Glutamatergic neuron (in vitro differentiated cells): ENCODE measurements around the gene RTN4IP1. TPM values are rescaled to one million over a fixed set of nuclear protein-coding genes. Genes with fewer than 3 reads are reported as not detected.

ENCODE experiments used
- DNase-seq: peaks from one replicate; pipeline ENCODE4 v3.0.0; 2022
- H3K27ac Mint-ChIP-seq: one replicate; pipeline ENCODE4 v1.8.0; 2020; ENCODE audit warnings: mild to moderate bottlenecking, mixed read lengths, inconsistent platforms; ENCODE audit not compliant: unreplicated experiment
- H3K27me3 Mint-ChIP-seq: one replicate; pipeline ENCODE4 v1.8.0; 2020; ENCODE audit warnings: mild to moderate bottlenecking, moderate library complexity, mixed read lengths, inconsistent platforms; ENCODE audit not compliant: unreplicated experiment
- H3K36me3 Mint-ChIP-seq: one replicate; pipeline ENCODE4 v1.8.0; 2020; ENCODE audit warnings: mild to moderate bottlenecking, mixed read lengths, inconsistent platforms; ENCODE audit not compliant: unreplicated experiment
- H3K4me1 Mint-ChIP-seq: one replicate; pipeline ENCODE4 v1.8.0; 2020; ENCODE audit warnings: mild to moderate bottlenecking, low read depth, mixed read lengths, inconsistent platforms; ENCODE audit not compliant: unreplicated experiment
- H3K4me3 Mint-ChIP-seq: one replicate; pipeline ENCODE4 v1.8.0; 2020; ENCODE audit warnings: mild to moderate bottlenecking, mixed read lengths, inconsistent platforms; ENCODE audit not compliant: unreplicated experiment
- H3K9me3 Mint-ChIP-seq: one replicate; pipeline ENCODE4 v1.8.0; 2020; ENCODE audit warnings: mild to moderate bottlenecking, moderate library complexity, mixed read lengths, inconsistent platforms; ENCODE audit not compliant: unreplicated experiment
- long read RNA-seq: library from polyadenylated mRNA; unstranded; transcript quantifications from one replicate; pipeline ENCODE4 v2.0.0, GENCODE V29; 2020; ENCODE audit not compliant: unreplicated experiment
- total RNA-seq: library from RNA; stranded (reverse); fragmentation: NEBNext Ultra II Directional; extraction: Animal tissue kit (Norgen Biotek cat#: 25700); gene quantifications from one replicate; pipeline ENCODE4 v1.2.1, GENCODE V29; 2021; ENCODE audit not compliant: unreplicated experiment
- TF ChIP-seq, protein P1 (sequence below): fragments of 200-600 bp; sonication (generic); IDR thresholded peaks from one replicate; pipeline ENCODE4 v1.5.0; 2021; ENCODE audit not compliant: partially characterized antibody, unreplicated experiment

The RTN4IP1 gene, protein sequence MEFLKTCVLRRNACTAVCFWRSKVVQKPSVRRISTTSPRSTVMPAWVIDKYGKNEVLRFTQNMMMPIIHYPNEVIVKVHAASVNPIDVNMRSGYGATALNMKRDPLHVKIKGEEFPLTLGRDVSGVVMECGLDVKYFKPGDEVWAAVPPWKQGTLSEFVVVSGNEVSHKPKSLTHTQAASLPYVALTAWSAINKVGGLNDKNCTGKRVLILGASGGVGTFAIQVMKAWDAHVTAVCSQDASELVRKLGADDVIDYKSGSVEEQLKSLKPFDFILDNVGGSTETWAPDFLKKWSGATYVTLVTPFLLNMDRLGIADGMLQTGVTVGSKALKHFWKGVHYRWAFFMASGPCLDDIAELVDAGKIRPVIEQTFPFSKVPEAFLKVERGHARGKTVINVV
- total RNA-seq: 4.7 TPM
- long read RNA-seq, partial matches to known transcripts: 0 of 4 reads
- long read RNA-seq, other reads (novel, unspliced or antisense): 1 of 4 reads

DNA sequence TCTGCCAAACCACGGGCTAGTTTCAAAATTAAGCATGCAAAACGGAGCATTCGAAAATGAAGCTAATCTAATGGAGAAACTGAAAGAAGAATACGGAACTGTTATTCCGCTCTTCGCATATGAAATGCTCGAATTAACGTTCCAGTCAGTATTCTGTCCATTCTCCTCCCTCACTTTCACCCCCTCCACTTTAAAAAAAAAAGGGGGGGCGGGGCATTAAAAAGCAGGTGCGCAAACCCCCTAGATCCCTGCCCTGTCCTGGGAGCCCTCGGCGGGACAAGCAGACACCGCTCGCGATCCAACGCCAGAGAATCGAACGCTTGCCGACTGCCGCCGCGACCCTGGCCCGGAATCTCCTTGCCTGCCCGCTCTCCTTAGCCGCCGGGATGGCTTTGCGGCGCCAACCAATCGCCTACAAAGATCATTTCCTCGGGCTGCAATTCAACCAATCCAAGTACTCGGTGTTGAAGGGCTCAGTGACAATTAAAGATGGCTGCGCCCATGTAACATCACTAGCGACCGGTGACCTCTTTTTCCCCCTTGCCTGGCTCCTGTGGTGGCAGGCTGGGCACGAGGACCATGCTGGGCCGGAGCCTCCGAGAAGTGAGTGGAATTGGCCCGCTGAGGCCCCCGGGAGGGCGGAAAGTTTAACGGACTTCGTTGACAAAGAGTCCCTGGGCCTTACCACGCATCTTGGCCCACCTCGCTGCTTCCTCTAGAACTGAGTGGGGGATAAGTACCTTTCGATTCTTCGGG is at the start of gene RTN4IP1, which contains the start of gene QRSL1:
Gene RTN4IP1, minus strand, starts transcription at position 396 of the 756 bp plus-strand sequence. CDS start 477 bp downstream, outside the sequence.
Gene QRSL1, plus strand, starts transcription at position 476 of the 756 bp plus-strand sequence. Its CDS starts 104 bp downstream, at position 580.
- peak; percentile 87 for DNase-seq
- Mint-ChIP-seq H3K9me3 (peaks cover 1% of the 10 kb centered on the region), H3K4me3 (peak within 1 kb of the TSS; percentile 94), H3K27me3 (peaks cover 2% of the 10 kb centered on the region), H3K27ac (peak within 1 kb of the TSS; percentile 93), H3K4me1 (peaks cover 5% of the 10 kb centered on the region), H3K36me3 (no peaks in the 10 kb centered on the region)
- TF ChIP-seq, protein P1, sequence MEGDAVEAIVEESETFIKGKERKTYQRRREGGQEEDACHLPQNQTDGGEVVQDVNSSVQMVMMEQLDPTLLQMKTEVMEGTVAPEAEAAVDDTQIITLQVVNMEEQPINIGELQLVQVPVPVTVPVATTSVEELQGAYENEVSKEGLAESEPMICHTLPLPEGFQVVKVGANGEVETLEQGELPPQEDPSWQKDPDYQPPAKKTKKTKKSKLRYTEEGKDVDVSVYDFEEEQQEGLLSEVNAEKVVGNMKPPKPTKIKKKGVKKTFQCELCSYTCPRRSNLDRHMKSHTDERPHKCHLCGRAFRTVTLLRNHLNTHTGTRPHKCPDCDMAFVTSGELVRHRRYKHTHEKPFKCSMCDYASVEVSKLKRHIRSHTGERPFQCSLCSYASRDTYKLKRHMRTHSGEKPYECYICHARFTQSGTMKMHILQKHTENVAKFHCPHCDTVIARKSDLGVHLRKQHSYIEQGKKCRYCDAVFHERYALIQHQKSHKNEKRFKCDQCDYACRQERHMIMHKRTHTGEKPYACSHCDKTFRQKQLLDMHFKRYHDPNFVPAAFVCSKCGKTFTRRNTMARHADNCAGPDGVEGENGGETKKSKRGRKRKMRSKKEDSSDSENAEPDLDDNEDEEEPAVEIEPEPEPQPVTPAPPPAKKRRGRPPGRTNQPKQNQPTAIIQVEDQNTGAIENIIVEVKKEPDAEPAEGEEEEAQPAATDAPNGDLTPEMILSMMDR: no peak

DNA sequence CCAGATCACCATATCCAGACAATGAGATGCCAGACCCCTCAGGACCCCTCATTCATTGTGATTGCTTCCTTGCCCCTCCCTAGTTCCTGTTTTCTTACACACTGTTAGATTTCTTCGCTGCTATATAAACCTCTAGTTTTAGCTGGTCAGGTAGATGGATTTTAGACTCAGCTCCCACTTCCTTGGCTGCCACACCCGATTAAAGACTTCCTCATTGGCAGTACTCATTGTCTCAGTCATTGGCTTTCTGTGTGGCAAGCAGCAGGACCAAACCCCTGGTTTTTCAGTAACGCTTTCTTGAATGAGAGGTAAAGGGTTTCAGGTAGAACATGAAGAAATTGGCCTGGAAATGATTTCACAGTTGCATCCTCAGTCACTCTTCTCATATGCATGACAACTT is 48.0 kb upstream of the RTN4IP1 start:
- Mint-ChIP-seq H3K9me3 (no peaks in the 10 kb centered on the region), H3K27ac (no peak overlapping the region), H3K4me3 (no peak overlapping the region), H3K27me3 (no peaks in the 10 kb centered on the region), H3K4me1 (no peaks in the 10 kb centered on the region), H3K36me3 (no peaks in the 10 kb centered on the region)
- TF ChIP-seq, protein P1: no peak
- DNase-seq: no peak

DNA sequence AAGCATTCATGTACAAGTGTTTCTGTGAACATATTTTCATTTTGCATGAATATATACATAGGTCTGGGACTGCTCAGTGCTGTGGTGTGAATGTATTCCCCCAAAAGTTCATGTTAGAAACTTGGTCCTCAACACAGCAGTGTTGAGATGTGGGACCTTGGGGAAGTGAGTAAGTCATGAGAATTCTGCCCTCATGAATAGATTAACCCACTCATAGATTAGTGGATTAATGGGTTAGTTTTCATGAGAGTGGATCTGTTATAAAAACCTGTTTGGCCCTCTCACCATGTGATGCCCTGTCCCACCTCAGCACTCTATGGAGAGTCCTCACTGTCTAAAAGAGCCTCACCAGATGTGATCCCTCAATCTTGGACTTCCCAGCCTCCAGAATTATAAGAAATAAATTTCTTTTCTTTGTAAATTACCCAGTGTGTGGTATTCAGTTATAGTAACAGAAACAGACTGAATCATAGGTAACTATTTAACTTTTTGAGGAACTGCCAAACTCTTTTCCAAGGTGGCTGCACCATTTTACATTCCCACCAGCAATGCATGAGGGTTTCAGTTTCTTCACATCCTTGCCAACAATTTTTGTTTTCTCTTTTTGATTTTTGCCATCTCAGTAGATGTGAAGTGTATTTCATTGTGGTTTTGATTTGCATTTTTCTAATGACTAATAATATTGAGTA is 45.4 kb upstream of the RTN4IP1 start:
- no peak overlapping the region for H3K27ac Mint-ChIP-seq
- TF ChIP-seq, protein P1: no peak
- no peaks in the 10 kb centered on the region for H3K4me1 Mint-ChIP-seq
- H3K4me3 Mint-ChIP-seq: no peak overlapping the region
- H3K27me3 Mint-ChIP-seq: no peaks in the 10 kb centered on the region
- no peaks in the 10 kb centered on the region for H3K9me3 Mint-ChIP-seq
- no peaks in the 10 kb centered on the region for H3K36me3 Mint-ChIP-seq
- DNase-seq: no peak

DNA sequence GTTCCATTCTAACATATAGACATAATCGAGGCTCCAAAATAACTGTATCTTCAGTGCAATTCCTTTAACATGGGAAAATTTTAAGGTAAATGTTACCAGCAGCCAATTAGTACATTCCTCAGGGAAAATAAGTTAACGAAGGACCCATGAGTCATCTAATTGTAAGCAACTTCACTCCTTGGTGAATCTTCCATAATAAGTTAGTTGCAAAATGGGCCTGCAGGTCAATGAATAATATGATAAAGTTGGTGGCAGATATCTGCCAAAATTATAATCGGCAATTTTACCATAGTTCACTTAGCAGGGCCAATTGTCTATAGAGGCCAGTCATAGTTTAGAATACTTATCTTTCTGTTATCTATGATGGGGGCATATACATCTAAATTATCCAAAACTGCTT is 42.4 kb upstream of the RTN4IP1 start:
- H3K4me1 Mint-ChIP-seq: no peaks in the 10 kb centered on the region
- H3K9me3 Mint-ChIP-seq: no peaks in the 10 kb centered on the region
- no peak for DNase-seq
- TF ChIP-seq, protein P1: no peak
- no peak overlapping the region for H3K27ac Mint-ChIP-seq
- H3K27me3 Mint-ChIP-seq: no peaks in the 10 kb centered on the region
- H3K4me3 Mint-ChIP-seq: no peak overlapping the region
- no peaks in the 10 kb centered on the region for H3K36me3 Mint-ChIP-seq
